HG02884 (cell line): ENCODE results near the gene CNTN4.

Experiments used
- ATAC-seq: cut with Tn5 transposase; IDR thresholded peaks from one replicate; pipeline ENCODE4 v1.9.1; 2021; ENCODE audit warnings: mild to moderate bottlenecking, moderate library complexity; ENCODE audit not compliant: unreplicated experiment

Gene CNTN4

GRCh38 chr3:2510591-2511145 is 412.0 kb downstream of the CNTN4 start:
- ATAC-seq = no peak

DNA sequence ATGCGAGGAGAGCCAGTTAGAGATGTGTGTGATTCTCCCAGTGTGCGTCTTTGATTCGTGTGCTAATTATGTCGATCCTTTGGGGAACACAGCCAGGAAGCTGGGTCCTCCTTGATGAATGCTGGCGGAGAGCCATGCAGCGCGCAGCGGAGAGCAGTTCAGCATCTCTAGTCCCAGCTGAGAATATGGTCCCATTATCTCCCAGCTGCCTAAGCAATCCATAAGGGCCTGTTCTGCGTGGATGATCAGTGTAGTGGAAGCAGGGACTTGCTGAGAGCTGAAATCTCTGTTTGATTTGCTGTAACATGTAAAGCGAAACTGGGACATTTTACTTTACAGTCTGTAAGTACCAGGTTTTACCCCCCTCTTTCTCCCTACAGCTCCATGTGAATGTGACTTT is 412.7 kb downstream of the CNTN4 start:
- no peak for ATAC-seq

- no peak for ATAC-seq
These were observed 414.2 kb downstream of the CNTN4 start for GRCh38 chr3:2512881-2513280.

DNA sequence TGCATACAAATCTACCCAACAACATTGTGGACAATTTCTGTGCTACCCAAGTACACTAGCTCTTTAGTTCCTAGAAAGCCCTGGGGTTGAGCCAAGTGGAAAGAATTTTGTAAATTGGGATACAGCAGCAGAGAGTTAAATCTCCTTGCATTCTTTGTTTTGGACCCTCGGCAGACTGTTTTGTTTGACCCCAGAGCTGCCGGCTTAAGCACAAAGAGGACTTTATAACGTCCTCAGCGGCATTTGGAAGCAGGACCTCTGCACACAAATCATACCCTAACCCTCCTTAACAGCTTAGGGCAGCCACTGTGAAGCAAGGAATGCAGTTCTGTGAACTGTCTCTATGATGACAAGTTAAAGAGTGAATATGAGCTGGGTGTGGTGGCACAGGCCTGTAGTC is 415.3 kb downstream of the CNTN4 start:
- no peak for ATAC-seq

DNA sequence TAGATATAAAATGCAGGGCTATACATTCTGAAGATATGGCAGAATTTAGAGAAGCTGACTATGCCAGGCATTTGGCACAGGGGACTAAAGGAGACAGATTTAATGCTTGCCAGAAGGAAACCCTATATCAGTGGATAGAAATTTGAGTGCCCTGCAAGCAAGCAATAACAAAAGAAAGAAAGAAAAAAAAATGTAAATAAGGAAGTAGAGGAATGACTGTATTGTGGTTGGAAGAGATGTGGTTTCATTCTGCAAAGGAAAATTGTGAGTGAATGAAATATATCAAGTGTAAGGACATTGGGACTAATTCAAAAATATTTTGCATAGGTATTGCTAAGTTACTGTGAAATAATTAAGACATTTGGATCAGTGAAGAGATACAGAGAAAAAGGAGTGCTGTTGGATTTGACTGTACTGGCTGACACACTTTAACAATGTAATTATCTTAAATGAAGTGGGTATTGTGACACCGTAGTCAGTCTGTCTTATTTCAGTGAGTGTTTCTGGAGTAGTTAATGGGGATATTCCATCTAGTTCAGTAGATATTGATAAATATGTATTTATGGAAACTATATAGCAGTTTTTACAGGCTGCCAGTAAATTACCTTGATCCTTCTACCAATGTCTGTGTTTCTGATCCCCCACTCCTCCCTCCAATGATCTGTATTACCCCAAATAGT is 418.2 kb downstream of the CNTN4 start:
- peak; percentile 49 for ATAC-seq

- no peak for ATAC-seq
These were observed 419.0 kb downstream of the CNTN4 start for GRCh38 chr3:2517500-2518172.

DNA sequence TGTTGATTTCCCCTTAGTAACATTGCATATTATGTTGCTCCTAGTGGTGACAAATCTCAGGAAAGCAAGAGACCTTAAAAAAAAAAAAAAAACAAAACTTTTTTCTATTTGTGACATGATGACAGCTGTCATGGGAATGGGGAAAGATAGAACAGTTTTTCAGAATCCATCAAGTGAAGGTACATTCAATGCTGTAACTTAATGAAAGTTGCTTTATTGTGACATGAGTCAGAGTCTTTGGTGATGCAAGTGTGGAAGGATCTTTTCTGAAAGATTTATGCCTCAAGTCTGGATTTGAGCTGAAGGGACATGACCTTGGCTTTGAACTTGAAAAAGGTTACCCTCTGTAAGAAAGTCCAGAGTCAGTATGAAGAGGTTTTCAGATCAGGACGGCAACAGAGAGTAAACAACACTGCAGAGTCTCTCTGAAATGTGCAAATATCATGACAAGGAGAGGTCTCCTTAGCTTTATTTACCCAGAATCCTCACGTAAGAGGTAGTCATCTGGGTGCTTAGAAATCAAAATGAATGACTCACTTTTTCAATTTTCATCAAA is 424.7 kb downstream of the CNTN4 start:
- ATAC-seq = peak; percentile 32

GRCh38 chr3:2525968-2526367 is 427.3 kb downstream of the CNTN4 start:
- no peak for ATAC-seq

- ATAC-seq = peak; percentile 9
These were observed 428.3 kb downstream of the CNTN4 start for GRCh38 chr3:2526926-2527325.

DNA sequence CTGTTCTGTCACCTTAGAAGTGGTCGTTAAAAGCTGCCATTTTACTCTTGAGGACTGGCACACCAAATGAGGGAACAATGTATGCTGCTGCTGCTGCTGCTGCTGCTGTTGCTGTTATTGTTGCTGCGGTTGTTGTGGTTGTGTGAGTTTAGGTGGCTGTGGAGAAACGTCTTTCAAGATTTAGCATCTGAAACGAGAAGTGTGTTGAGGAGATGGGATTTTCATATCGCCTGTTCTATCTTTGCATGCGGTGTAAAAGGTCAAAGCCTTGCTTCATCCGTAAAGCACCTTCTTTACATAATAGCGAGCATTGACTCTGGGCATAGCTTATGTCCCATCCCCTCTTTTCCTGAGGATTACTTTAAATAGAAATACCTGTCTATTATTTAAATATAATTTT is 428.7 kb downstream of the CNTN4 start:
- peak; percentile 51 for ATAC-seq

DNA sequence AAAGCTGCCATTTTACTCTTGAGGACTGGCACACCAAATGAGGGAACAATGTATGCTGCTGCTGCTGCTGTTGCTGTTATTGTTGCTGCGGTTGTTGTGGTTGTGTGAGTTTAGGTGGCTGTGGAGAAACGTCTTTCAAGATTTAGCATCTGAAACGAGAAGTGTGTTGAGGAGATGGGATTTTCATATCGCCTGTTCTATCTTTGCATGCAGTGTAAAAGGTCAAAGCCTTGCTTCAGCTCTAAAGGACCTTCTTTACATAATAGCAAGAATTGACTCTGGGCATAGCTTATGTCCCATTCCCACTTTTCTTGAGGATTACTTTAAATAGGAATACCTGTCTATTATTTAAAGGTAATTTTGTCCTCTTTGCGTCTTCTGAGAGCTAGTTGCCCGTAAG is 436.1 kb downstream of the CNTN4 start:
- peak; percentile 45 for ATAC-seq

GRCh38 chr3:2535206-2535605 is 436.5 kb downstream of the CNTN4 start:
- peak; percentile 59 for ATAC-seq

DNA sequence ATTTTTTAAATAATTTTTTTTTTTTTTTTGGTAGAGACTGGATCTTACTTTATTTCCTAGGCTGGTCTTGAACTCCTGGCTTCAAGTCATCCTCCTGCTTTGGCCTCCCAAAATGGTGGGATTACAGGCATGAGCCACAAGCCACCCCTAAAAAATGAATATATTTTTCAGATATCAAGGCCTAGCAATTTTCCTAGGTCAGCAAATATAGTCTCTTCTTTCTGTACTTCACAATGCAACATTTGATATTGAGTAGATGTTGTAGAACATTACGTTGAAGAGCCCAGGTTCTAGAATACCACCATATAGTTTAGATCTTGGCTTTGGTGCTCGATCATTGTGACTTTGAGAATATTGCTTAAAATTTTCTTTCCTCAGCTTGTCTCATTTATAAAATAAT is 437.9 kb downstream of the CNTN4 start:
- ATAC-seq = no peak

DNA sequence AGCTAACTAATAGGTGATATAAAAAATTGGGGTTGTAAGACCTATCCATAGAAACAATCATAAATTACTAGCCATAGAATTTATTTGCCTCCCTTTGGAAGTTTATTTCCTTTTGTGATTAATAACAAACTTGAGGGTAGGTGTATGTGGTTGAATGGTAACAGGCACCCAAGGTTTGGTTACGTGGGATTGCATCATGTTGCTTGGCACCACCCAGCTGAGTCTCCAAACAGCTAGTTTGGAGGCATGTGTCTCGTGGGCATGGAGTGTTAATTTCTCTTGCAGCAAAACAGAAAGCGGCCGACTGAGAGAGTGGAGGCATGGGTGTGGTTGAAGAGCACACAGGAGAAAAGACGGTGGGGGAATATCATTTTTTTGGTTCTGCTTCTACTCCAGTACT is 441.4 kb downstream of the CNTN4 start:
- no peak for ATAC-seq

GRCh38 chr3:2543247-2543646 is 444.6 kb downstream of the CNTN4 start:
- ATAC-seq = no peak

GRCh38 chr3:2544212-2544611 is 445.5 kb downstream of the CNTN4 start:
- no peak for ATAC-seq

GRCh38 chr3:2544718-2545117 is 446.1 kb downstream of the CNTN4 start:
- ATAC-seq = no peak

- ATAC-seq = no peak
These were observed 448.4 kb downstream of the CNTN4 start for GRCh38 chr3:2547049-2547448.

DNA sequence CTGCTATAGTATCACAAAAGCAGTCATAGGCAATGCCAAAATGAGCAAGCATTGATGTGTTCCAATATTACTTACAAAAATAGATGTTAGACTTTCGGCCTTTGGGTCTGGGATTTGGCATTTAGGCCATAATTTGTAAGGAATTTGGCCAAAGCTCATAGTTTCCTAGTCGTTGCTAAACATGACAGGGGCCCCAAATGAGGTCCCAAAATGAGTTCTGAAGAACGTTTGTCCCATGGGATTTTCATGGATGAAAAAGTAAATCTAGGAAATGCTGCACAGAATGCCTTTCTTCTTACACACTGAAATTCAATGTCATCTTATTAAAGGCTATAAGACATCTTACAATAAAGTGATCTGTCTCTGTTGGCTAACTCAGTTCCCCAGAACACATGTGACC is 456.0 kb downstream of the CNTN4 start:
- ATAC-seq = no peak

DNA sequence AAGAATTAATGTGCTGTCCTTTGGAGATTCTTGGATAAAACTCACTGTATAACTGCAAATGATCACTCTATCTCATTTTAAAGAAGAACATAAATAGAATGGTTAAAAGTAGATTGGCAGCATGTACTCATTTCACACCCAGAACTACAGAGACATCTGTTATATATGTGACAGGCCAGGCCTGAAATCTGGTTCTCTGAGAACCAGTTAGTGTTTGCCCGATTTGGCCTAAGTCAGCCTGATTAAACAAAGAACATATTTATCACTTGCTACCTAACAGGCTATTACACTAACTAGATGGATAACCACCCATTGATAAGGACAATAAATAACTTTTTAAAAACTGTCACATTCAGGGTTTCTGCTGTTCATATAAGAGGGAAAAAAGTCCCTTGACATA is 460.1 kb downstream of the CNTN4 start:
- no peak for ATAC-seq

GRCh38 chr3:2567451-2567850 is 468.8 kb downstream of the CNTN4 start:
- no peak for ATAC-seq

- ATAC-seq = no peak
These were observed 469.5 kb downstream of the CNTN4 start for GRCh38 chr3:2568156-2568555.
